Gastrocnemius medialis (tissue), 4 donors: ENCODE results near the gene TENM3. TPM values are rescaled to one million over a fixed set of nuclear protein-coding genes. Genes with fewer than 3 reads are reported as not detected.
"Not testable (repeated sequence)": the region's sequence is repeated elsewhere in the genome, so short reads cannot be mapped to it uniquely, and the experiment has no call there.

Experiments
- ATAC-seq, 2 donors: fragments of 150-250 bp; one replicate each; pipeline ENCODE4 v1.9.1; 2016
- DNase-seq, 2 donors: peaks; one replicate each; pipeline ENCODE4 v3.0.0-alpha.2; 2019
- H3K27ac ChIP-seq, 4 donors: fragments of 200-600 bp; sonication (generic); 1 replicate in 1 of 4; 2 replicates in 3 of 4; pipeline ENCODE4 v1.5.1; 2016 to 2018; ENCODE audit warnings: mild to moderate bottlenecking in 2 of 4, moderate library complexity in 1 of 4
- H3K27me3 ChIP-seq, 3 donors: fragments of 200-600 bp; sonication (generic) in 2 of 3; 1 replicate in 1 of 3; 2 replicates in 2 of 3; pipeline versions ENCODE4 v1.5.1 to v1.6.0; 2016 to 2019; ENCODE audit warnings: mild to moderate bottlenecking in 1 of 3, moderate library complexity in 1 of 3
- H3K36me3 ChIP-seq, 2 donors: fragments of 200-600 bp; sonication (generic) in 1 of 2; one replicate each; pipeline ENCODE4 v1.5.1; 2017 to 2018
- H3K4me1 ChIP-seq, 2 donors: fragments of 200-600 bp; sonication (generic) in 1 of 2; one replicate each; pipeline ENCODE4 v1.5.1; 2016 to 2017; ENCODE audit warnings: mild to moderate bottlenecking in 2 of 2
- H3K4me3 ChIP-seq, 4 donors: fragments of 200-600 bp; sonication (generic) in 3 of 4; 1 replicate in 1 of 4; 2 replicates in 3 of 4; pipeline ENCODE4 v1.5.1; 2016 to 2019; ENCODE audit warnings: mild to moderate bottlenecking in 2 of 4
- H3K9me3 ChIP-seq, 3 donors: fragments of 200-600 bp; sonication (generic) in 2 of 3; 1 replicate in 1 of 3; 2 replicates in 2 of 3; pipeline ENCODE4 v1.5.1; 2016 to 2019
- CTCF ChIP-seq, 5 experiments: fragments of 450-650 bp in 3 of 5; fragments of 200-600 bp in 2 of 5; sonication (generic) in 2 of 5; IDR thresholded peaks in 4 of 5; conservative IDR thresholded peaks in 1 of 5; 1 replicate in 4 of 5; 2 replicates in 1 of 5; pipeline ENCODE4 v1.5.1; 2016 to 2019; ENCODE audit warnings: antibody characterized with exemption in 5 of 5, mild to moderate bottlenecking in 3 of 5, moderate library complexity in 3 of 5
- POLR2A ChIP-seq, 2 donors: fragments of 450-650 bp; IDR thresholded peaks; one replicate each; pipeline ENCODE4 v1.6.1; 2017; ENCODE audit warnings: antibody characterized with exemption in 2 of 2, mild to moderate bottlenecking in 2 of 2, moderate library complexity in 2 of 2
- in situ Hi-C, 4 donors: fragments of 200-750 bp; cut with MboI; loops; one replicate each; pipeline versions ENCODE4 v1.15.0 to v1.8.0; 2017; ENCODE audit warnings: low sequenced_read_pairs in 4 of 4
- intact Hi-C: fragments of 100-400 bp; cut with DNase I; formaldehyde crosslinking; loops from one replicate; pipeline ENCODE4 v1.15.1; 2023; ENCODE audit warnings: low total_unique reads
- total RNA-seq, 4 donors: library from RNA; depleted of rRNA; stranded (reverse); fragments of >200 nt; gene quantifications; one replicate each; pipeline versions ENCODE4 v1.1.0 to v1.2.3, GENCODE V29; 2016

Gene TENM3
- total RNA-seq, 4 donors from 2014 or later: 8.3 to 16.2 (median 12.3) TPM

GRCh38 chr4:182810103-182810615 is 567.0 kb downstream of the TENM3 start:
- H3K4me1 ChIP-seq: no peaks in the 10 kb centered on the region
- no peak overlapping the region for H3K27ac ChIP-seq
- intact Hi-C loops (no loop called here), in situ Hi-C loops (no loop called here)
- no peak overlapping the region for H3K4me3 ChIP-seq
- H3K27me3 ChIP-seq: no peaks in the 10 kb centered on the region
- DNase-seq (no peak), ATAC-seq (no peak)
- H3K36me3 ChIP-seq: no peaks in the 10 kb centered on the region
- H3K9me3 ChIP-seq: no peaks in the 10 kb centered on the region
- no peak for TF ChIP-seq POLR2A (IDR thresholded peaks at IDR 0.05)
- TF ChIP-seq CTCF (IDR thresholded peaks at IDR 0.05 in 4 of 5, conservative IDR thresholded peaks at IDR 0.05 in 1 of 5): no peak

DNA sequence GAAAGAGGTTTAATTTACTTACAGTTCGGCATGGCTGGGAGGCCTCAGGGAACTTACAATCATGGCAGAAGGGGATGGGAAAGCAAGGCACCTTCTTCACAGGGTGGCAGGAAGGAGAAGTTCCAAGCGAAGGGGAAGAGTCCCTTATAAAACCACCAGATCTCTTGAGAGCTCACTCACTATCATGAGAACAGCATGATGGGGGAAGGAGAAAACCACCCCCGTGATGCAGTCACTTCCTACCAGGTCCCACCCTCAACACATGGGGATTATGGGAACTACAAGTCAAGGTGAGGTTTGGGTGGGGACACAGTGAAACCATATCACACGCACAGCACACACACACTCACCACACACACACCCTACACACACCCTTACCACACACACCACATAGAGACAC is 569.7 kb downstream of the TENM3 start:
- in situ Hi-C loops: no loop called here

GRCh38 chr4:182814065-182814464 is 570.9 kb downstream of the TENM3 start:
- in situ Hi-C loops, H3K9me3 ChIP-seq, H3K36me3 ChIP-seq, H3K27ac ChIP-seq, H3K4me1 ChIP-seq, DNase-seq, intact Hi-C loops, H3K27me3 ChIP-seq, ATAC-seq, H3K4me3 ChIP-seq: not testable (repeated sequence)

More for the DNA sequence above, 569.7 kb downstream of the TENM3 start:
- no peak overlapping the region for H3K27ac ChIP-seq
- no peaks in the 10 kb centered on the region for H3K27me3 ChIP-seq
- no peaks in the 10 kb centered on the region for H3K4me1 ChIP-seq
- DNase-seq (no peak), ATAC-seq (no peak)
- H3K4me3 ChIP-seq: no peak overlapping the region
- intact Hi-C loops: no loop called here
- H3K9me3 ChIP-seq: no peaks in the 10 kb centered on the region
- no peaks in the 10 kb centered on the region for H3K36me3 ChIP-seq
- TF ChIP-seq POLR2A (IDR thresholded peaks at IDR 0.05) (no peak), CTCF (IDR thresholded peaks at IDR 0.05 in 4 of 5, conservative IDR thresholded peaks at IDR 0.05 in 1 of 5) (no peak)

DNA sequence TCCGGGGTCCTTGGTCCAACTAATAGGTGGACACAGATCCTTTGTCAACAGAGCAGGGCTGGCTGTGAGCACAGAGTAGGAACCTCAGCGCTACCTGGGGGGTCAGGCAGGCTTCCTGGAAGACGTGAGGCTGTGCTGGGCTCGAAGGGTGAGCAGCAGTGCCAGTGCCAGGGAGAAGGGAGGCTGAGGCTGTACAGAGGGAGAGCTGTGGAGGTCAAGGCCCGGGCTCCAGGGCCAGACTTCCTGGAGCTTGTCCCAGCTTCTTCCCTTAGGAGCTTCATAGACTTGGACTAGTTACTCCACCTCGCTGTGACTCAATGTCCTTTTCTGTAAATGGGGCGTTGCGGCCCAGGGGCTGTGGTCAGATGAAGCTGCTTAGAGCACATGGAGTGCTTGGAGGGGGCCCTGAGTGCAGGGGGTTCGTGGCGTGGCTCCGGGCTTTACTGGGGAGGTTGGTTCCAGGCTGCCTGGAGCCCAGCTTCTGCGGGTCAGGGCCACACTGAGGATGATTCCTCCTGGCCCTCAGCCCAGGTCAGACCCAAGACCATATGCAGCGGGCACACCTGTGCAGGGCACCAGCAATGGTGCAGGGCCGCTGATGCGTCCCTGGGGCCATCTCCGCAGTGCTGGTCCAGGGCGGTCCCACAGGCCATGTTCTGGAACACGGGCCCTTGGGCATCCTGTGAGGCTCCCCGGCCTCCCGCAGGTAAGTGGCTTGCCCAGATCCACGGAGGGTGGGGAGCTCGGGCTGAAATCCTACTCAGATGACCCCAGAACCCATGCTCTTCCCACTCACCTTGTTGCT is 575.9 kb downstream of the TENM3 start:
- TF ChIP-seq POLR2A (IDR thresholded peaks at IDR 0.05): no peak
- TF ChIP-seq CTCF (IDR thresholded peaks at IDR 0.05 in 4 of 5, conservative IDR thresholded peaks at IDR 0.05 in 1 of 5): no peak
- DNase-seq (no peak), ATAC-seq (no peak)
- Histone ChIP-seq H3K4me1 (no peaks in the 10 kb centered on the region), H3K4me3 (no peak overlapping the region), H3K27me3 (no peaks in the 10 kb centered on the region), H3K36me3 (no peaks in the 10 kb centered on the region), H3K27ac (no peak overlapping the region), H3K9me3 (no peaks in the 10 kb centered on the region)
- in situ Hi-C loops (no loop called here), intact Hi-C loops (no loop called here)

GRCh38 chr4:182819751-182820150 is 576.5 kb downstream of the TENM3 start:
- Histone ChIP-seq H3K9me3 (no peaks in the 10 kb centered on the region), H3K4me3 (no peak overlapping the region), H3K27ac (no peak overlapping the region), H3K4me1 (no peaks in the 10 kb centered on the region), H3K36me3 (no peaks in the 10 kb centered on the region), H3K27me3 (no peaks in the 10 kb centered on the region)
- in situ Hi-C loops (no loop called here), intact Hi-C loops (no loop called here)
- no peak for TF ChIP-seq POLR2A (IDR thresholded peaks at IDR 0.05)
- no peak for TF ChIP-seq CTCF (IDR thresholded peaks at IDR 0.05 in 4 of 5, conservative IDR thresholded peaks at IDR 0.05 in 1 of 5)
- DNase-seq (no peak), ATAC-seq (no peak)
